GM18502 (cell line): ENCODE data around the gene CEBPZOS.

Experiments
- ATAC-seq: cut with Tn5 transposase; IDR thresholded peaks from one replicate; pipeline ENCODE4 v1.9.1; 2021; ENCODE audit warnings: mild to moderate bottlenecking; ENCODE audit not compliant: unreplicated experiment, poor library complexity

Gene CEBPZOS

GRCh38 chr2:37196320-37197195 is at the start of gene CEBPZOS:
CEBPZOS (plus strand) TSS chr2:37196496; CDS start chr2:37199705, 3,209 bp downstream.
- peak; percentile 78 for ATAC-seq

- ATAC-seq: no peak
Measured at GRCh38 chr2:37148325-37148724, 48.0 kb upstream of the CEBPZOS start.

GRCh38 chr2:37149626-37150322 is 46.5 kb upstream of the CEBPZOS start:
- ATAC-seq: no peak

GRCh38 chr2:37153224-37153623 is 43.1 kb upstream of the CEBPZOS start:
- no peak for ATAC-seq

GRCh38 chr2:37154785-37155184 is 41.5 kb upstream of the CEBPZOS start:
- ATAC-seq: no peak

GRCh38 chr2:37156071-37156856 is 40.0 kb upstream of the CEBPZOS start:
- ATAC-seq: peak; percentile 26

GRCh38 chr2:37156857-37157714 is 39.2 kb upstream of the CEBPZOS start, which contains the start of gene EIF2AK2:
EIF2AK2 (minus strand) TSS chr2:37156980; CDS start chr2:37147806, 9,174 bp downstream.
- ATAC-seq: peak; percentile 92

GRCh38 chr2:37164757-37165156 is 31.5 kb upstream of the CEBPZOS start:
- ATAC-seq: no peak

- no peak for ATAC-seq
Measured at GRCh38 chr2:37167636-37168180, 28.6 kb upstream of the CEBPZOS start.

GRCh38 chr2:37168217-37168981 is 27.9 kb upstream of the CEBPZOS start:
- no peak for ATAC-seq

- ATAC-seq: no peak
Measured at GRCh38 chr2:37171624-37171950, 24.7 kb upstream of the CEBPZOS start.

GRCh38 chr2:37173741-37174140 is 22.6 kb upstream of the CEBPZOS start:
- ATAC-seq: no peak

GRCh38 chr2:37180006-37180639 is 16.2 kb upstream of the CEBPZOS start:
- no peak for ATAC-seq

- ATAC-seq: no peak
Measured at GRCh38 chr2:37180640-37181039, 15.7 kb upstream of the CEBPZOS start.

- ATAC-seq: no peak
Measured at GRCh38 chr2:37181726-37182684, 14.3 kb upstream of the CEBPZOS start.

- no peak for ATAC-seq
Measured at GRCh38 chr2:37188570-37188969, 7.7 kb upstream of the CEBPZOS start, which contains the start of gene SULT6B1. SULT6B1 (minus strand) TSS chr2:37188670; CDS start chr2:37188640, 30 bp downstream.
